Body of pancreas (tissue), 4 donors: ENCODE data around the gene FBXO41. TPM values are rescaled to one million over a fixed set of nuclear protein-coding genes. Genes with fewer than 3 reads are reported as not detected.

Experiments used
- ATAC-seq: fragments of 150-250 bp; one replicate; pipeline ENCODE4 v1.9.1; 2016
- DNase-seq, 4 donors: peaks; one replicate each; pipeline ENCODE4 v3.0.0-alpha.2; 2019
- H3K27ac ChIP-seq, 4 donors: fragments of 200-600 bp; sonication (generic); 1 replicate in 3 of 4; 2 replicates in 1 of 4; pipeline versions ENCODE4 v1.5.1 to v1.6.1; 2016 to 2019; ENCODE audit warnings: mild to moderate bottlenecking in 1 of 4, mixed read lengths in 1 of 4, moderate library complexity in 1 of 4
- H3K27me3 ChIP-seq, 2 donors: fragments of 200-600 bp; sonication (generic); one replicate each; pipeline ENCODE4 v1.6.0; 2016; ENCODE audit warnings: mild to moderate bottlenecking in 1 of 2
- H3K36me3 ChIP-seq, 2 donors: fragments of 200-600 bp; sonication (generic); replicated peaks in 1 of 2; 2 replicates each; pipeline ENCODE4 v1.5.1; 2016; ENCODE audit warnings: low read depth in 2 of 2; ENCODE audit not compliant: insufficient read depth in 1 of 2
- H3K4me1 ChIP-seq: fragments of 200-600 bp; sonication (generic); one replicate; pipeline ENCODE4 v1.6.0; 2016
- H3K4me3 ChIP-seq, 2 donors: fragments of 200-600 bp; sonication (generic); 1 replicate in 1 of 2; 2 replicates in 1 of 2; pipeline ENCODE4 v1.5.1; 2016 to 2019
- H3K9me3 ChIP-seq, 3 donors: fragments of 200-600 bp; sonication (generic); 1 replicate in 2 of 3; 2 replicates in 1 of 3; pipeline ENCODE4 v1.5.1; 2016
- POLR2A ChIP-seq, 3 donors: fragments of 450-650 bp; IDR thresholded peaks; one replicate each; pipeline ENCODE4 v1.6.1; 2016; ENCODE audit warnings: antibody characterized with exemption in 3 of 3, mild to moderate bottlenecking in 2 of 3
- WGBS, 2 donors: methylation state at CpG; one replicate each; pipeline ENCODE4 v1.1.5; 2017; 5-methylcytosine and 5-hydroxymethylcytosine counted together
- intact Hi-C: fragments of 100-400 bp; cut with DNase I; formaldehyde crosslinking; loops from one replicate; pipeline ENCODE4 v1.15.1; 2023
- total RNA-seq, 2 donors: library from RNA; depleted of rRNA; stranded (reverse); fragments of >200 nt; gene quantifications; one replicate each; pipeline ENCODE4 v1.1.0, GENCODE V29; 2016
- TF ChIP-seq, protein P1 (sequence below), 7 experiments: fragments of 450-650 bp in 4 of 7; fragments of 200-600 bp in 3 of 7; sonication (generic) in 3 of 7; IDR thresholded peaks; one replicate each; pipeline ENCODE4 v1.5.1; 2016 to 2019; ENCODE audit warnings: antibody characterized with exemption in 7 of 7

FBXO41 gene
- total RNA-seq, 2 donors from 2014 or later = 4.3 to 11.2 TPM

DNA sequence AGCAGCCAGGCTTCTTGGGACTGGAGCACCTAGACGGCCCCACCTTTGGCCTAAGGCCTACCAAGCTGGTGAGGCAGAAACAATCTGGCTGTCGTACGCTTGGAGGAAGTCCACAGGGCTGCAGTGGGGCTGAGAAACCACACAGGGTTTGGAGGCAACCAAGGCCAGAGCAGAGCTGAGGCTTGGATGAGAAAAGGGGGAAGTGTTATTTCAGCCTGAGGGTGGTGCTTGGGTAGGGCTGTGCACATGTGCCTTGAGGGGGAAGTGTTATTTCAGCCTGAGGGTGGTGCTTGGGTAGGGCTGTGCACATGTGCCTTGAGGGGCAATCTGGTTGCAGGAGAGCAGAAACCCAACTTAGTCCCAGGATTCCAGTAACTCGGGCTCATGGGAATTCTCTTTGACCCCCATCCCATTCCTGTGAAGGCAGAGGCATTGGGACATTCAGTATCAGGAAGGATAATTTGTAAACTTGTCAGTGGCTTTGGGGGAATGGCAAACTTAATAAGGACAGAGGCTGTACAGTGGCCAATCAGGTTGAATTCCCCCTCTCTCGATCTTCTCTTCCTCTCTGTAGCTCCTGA lies 971 bp upstream of the FBXO41 start:
- no peaks in the 10 kb centered on the region for H3K9me3 ChIP-seq
- WGBS, 2 donors = 49 to 60% methylated on average over 4 to 5 of the region's 5 CpGs
- DNase-seq = peak in 1 of 4 donors; percentile 20
- TF ChIP-seq POLR2A (IDR thresholded peaks at IDR 0.05) = no peak
- TF ChIP-seq, protein P1, sequence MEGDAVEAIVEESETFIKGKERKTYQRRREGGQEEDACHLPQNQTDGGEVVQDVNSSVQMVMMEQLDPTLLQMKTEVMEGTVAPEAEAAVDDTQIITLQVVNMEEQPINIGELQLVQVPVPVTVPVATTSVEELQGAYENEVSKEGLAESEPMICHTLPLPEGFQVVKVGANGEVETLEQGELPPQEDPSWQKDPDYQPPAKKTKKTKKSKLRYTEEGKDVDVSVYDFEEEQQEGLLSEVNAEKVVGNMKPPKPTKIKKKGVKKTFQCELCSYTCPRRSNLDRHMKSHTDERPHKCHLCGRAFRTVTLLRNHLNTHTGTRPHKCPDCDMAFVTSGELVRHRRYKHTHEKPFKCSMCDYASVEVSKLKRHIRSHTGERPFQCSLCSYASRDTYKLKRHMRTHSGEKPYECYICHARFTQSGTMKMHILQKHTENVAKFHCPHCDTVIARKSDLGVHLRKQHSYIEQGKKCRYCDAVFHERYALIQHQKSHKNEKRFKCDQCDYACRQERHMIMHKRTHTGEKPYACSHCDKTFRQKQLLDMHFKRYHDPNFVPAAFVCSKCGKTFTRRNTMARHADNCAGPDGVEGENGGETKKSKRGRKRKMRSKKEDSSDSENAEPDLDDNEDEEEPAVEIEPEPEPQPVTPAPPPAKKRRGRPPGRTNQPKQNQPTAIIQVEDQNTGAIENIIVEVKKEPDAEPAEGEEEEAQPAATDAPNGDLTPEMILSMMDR (IDR thresholded peaks at IDR 0.05) = no peak
- no peak for ATAC-seq
- H3K27ac ChIP-seq = peak overlapping the region in 1 of 4 donors; percentile 14
- H3K27me3 ChIP-seq = no peaks in the 10 kb centered on the region
- no peak overlapping the region for H3K4me3 ChIP-seq
- H3K36me3 ChIP-seq = no peaks in the 10 kb centered on the region
- H3K4me1 ChIP-seq = peaks cover 19% of the 10 kb centered on the region
- intact Hi-C loops = no loop called here

DNA sequence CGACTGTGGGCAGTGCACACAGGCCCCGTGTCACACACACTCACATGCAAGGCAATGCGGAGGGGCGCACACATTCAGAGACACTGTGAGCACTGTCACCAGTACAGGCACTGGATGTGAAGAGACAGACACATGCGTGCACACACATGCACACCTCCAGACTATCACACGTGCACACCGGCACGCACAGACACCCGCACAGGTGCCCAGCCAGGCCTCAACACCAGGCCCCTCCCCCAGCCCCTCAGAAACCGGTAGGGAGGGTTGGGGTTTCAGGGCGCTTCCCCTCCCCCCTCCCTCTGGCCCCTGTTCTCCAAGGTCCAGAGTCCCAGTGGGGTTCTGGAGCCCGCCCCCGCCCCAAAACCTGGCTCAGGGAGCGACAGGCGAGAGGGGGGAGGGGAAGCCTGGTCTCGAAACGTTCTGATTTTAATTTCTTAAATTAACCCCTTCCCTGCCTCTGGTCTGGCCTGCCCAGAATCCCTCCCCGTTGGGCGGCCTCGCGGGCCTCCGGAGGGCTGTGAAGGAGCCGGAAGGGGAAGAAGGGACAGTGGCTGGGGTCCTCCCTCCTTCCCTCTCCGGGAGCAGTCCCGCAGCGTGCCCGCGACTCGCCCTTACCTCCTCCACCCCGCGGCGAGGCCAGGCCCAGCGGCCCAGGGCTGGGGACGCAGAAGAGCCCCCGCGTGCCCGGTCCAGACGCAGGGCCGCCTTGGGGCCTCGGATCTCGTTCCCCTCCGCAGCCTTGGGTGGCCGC lies 558 bp downstream of the FBXO41 start:
- no peak for TF ChIP-seq POLR2A (IDR thresholded peaks at IDR 0.05)
- TF ChIP-seq, protein P1 (IDR thresholded peaks at IDR 0.05) = no peak
- 2 to 4% methylated on average over 16 to 39 of the region's 43 CpGs for WGBS, 2 donors
- DNase-seq (no peak), ATAC-seq (peak; percentile 31)
- Histone ChIP-seq H3K27me3 (no peaks in the 10 kb centered on the region), H3K36me3 (no peaks in the 10 kb centered on the region), H3K27ac (no peak overlapping the region), H3K4me3 (peak overlapping the region; percentile 37 to 59), H3K4me1 (peaks cover 19% of the 10 kb centered on the region), H3K9me3 (no peaks in the 10 kb centered on the region)
- intact Hi-C loops = no loop called here

DNA sequence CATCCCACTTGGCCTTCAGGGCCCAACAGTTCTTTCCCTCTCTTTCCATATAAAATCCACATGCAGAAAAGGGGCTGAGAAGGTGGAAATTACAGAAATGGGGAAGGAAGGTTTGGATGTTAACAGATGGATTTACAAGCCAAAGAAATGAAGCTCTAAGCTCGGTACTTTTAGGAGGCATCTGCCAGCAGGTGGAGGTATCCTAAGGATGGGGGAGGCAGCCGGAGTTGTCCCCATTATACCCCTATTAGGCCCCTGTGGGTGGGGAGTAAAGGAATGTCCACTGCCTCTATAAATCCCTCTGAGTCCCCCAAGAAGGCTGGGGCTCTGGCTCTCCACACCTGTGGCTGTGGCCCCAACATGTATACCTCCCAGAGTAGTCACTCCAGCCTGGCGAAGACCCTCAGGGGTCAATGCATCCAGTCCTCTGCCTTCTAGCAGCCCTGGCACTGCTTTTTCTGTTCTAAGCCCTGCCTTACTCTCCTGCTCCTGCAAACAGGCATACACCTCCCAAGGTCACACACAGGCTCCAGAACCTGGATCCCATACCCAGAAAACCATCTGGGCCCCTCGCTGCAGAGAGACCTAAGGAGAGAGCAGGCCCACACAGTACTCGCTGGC lies 1.2 kb downstream of the FBXO41 start:
- peaks cover 19% of the 10 kb centered on the region for H3K4me1 ChIP-seq
- no peak for DNase-seq
- no peak for TF ChIP-seq POLR2A (IDR thresholded peaks at IDR 0.05)
- TF ChIP-seq, protein P1 (IDR thresholded peaks at IDR 0.05) = no peak
- 47 to 54% methylated on average over 4 to 5 of the region's 5 CpGs for WGBS, 2 donors
- no peaks in the 10 kb centered on the region for H3K27me3 ChIP-seq
- no peaks in the 10 kb centered on the region for H3K36me3 ChIP-seq
- ATAC-seq = no peak
- intact Hi-C loops = no loop called here
- no peak overlapping the region for H3K4me3 ChIP-seq
- no peak overlapping the region for H3K27ac ChIP-seq
- no peaks in the 10 kb centered on the region for H3K9me3 ChIP-seq

DNA sequence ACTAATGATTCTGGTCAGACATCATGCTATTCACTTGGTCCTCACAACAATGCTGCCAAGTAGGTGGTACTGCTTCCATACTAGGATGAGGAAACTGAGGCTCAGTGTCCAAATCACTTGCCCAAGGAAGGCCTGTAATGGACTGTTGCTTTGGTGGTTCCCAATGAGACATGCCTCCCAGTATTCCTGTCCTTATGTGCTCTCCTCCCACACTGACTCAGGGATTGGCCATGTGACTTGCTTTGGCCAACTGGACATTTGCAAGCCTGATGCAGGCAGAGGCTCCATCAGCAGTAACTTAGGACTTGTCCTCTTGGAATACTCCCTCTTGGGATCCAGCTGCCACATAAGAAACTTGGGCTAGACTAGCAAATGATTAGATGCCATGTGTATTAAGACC lies 3.0 kb downstream of the FBXO41 start:
- Histone ChIP-seq H3K9me3 (no peaks in the 10 kb centered on the region), H3K36me3 (no peaks in the 10 kb centered on the region), H3K4me3 (no peak overlapping the region), H3K27me3 (no peaks in the 10 kb centered on the region), H3K27ac (no peak overlapping the region), H3K4me1 (peaks cover 19% of the 10 kb centered on the region)
- TF ChIP-seq, protein P1 (IDR thresholded peaks at IDR 0.05) = no peak
- TF ChIP-seq POLR2A (IDR thresholded peaks at IDR 0.05) = no peak
- ATAC-seq (no peak), DNase-seq (no peak)
- intact Hi-C loops = no loop called here
